ENCODE data around the gene JTB.
A peak's percentile ranks its signal among the peaks of the same experiment; 100 is the strongest.

- no peak for TF ChIP-seq PAX5 (IDR thresholded peaks at IDR 0.05; ENCODE audit: insufficient read depth, low read length, severe bottlenecking)
- peak; percentile 75; the same call in 1 of the 2 replicates for TF ChIP-seq POLR2A (IDR thresholded peaks at IDR 0.05; ENCODE audit: low read depth, low read length)
- peak; percentile 85 for TF ChIP-seq POLR2AphosphoS5 (IDR thresholded peaks at IDR 0.05; ENCODE audit: low read depth, low read length)
- peak; percentile 83 for TF ChIP-seq TAF1 (IDR thresholded peaks at IDR 0.05; ENCODE audit: low read depth, low read length)
- peak; percentile 10; the same call in 1 of the 2 replicates for TF ChIP-seq POU2F2 (IDR thresholded peaks at IDR 0.05; ENCODE audit: low read depth, low read length)
Measured at GRCh38 chr1:153977250-153978240, at the start of gene JTB.

Data from GM12891 (cell line).